Measurements from ENCODE around the gene KNTC1. TPM values are rescaled to one million over a fixed set of nuclear protein-coding genes. Genes with fewer than 3 reads are reported as not detected.
"Not testable (repeated sequence)": the region's sequence is repeated elsewhere in the genome, so short reads cannot be mapped to it uniquely, and the experiment has no call there.

KNTC1 gene
- total RNA-seq, 1 donor from 2014 or later: 61.2 TPM

DNA sequence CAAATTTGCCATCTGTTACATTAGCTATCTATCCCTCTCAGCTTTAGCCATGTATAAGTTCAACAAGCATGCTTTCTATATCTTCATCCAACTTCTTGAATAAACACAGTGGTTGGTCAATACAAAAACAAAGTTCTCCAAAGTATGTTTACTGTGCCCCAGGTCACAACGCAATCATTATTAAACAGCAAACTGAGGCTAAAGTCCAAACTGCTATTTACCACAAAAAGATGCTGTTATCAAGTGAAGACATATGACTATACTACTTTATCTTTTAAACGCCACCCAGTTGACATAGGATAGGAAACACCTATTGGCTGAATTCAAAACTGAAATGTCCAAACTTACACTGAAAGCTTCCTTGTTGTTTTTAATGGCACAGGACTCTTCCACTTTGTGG lies 38.0 kb upstream of the KNTC1 start:
- DNase-seq (ENCODE audit: low read depth): no peak
- no peak overlapping the region for H3K4me3 ChIP-seq (ENCODE audit: low read depth, low read length)
- TF ChIP-seq, protein P1, sequence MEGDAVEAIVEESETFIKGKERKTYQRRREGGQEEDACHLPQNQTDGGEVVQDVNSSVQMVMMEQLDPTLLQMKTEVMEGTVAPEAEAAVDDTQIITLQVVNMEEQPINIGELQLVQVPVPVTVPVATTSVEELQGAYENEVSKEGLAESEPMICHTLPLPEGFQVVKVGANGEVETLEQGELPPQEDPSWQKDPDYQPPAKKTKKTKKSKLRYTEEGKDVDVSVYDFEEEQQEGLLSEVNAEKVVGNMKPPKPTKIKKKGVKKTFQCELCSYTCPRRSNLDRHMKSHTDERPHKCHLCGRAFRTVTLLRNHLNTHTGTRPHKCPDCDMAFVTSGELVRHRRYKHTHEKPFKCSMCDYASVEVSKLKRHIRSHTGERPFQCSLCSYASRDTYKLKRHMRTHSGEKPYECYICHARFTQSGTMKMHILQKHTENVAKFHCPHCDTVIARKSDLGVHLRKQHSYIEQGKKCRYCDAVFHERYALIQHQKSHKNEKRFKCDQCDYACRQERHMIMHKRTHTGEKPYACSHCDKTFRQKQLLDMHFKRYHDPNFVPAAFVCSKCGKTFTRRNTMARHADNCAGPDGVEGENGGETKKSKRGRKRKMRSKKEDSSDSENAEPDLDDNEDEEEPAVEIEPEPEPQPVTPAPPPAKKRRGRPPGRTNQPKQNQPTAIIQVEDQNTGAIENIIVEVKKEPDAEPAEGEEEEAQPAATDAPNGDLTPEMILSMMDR (conservative IDR thresholded peaks at IDR 0.05; ENCODE audit: low read depth, low read length): no peak

DNA sequence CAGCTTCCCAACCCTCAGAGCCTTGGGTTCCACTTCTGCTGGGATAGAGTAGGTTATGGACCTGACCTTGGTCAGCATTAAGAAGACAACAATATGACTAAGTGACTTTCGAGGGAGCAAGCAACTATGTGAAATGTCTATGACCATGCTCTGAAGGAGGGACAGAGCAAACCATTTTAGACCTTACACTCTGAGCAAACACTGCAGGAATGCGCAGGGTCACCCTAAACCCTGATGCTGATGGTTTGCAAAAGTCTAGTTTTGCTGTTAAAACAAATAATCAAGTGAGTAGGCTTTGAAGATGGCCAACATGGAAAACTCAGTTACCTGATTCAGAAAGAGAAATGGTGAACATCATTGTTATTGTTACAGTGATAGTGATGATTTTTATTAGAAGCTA lies 35.1 kb upstream of the KNTC1 start:
- TF ChIP-seq, protein P1 (conservative IDR thresholded peaks at IDR 0.05; ENCODE audit: low read depth, low read length): no peak
- no peak overlapping the region for H3K4me3 ChIP-seq (ENCODE audit: low read depth, low read length)
- no peak for DNase-seq (ENCODE audit: low read depth)

DNA sequence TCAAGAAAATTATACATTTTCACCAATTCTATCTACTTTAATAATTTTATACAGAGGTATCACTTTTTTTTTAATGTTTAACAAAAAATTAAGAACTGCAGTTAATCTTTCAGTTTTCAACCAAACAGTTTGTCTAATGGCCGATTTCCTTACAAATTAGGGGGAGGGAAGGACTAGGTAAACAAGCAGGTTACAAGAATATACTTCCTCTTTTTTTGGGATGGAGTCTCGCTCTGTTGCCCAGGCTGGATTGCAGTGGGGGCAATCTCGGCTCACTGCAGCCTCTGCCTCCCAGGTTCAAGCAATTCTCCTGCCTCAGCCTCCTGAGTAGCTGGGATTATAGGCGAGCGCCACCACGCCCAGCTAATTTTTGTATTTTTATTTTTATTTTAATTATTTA lies 33.8 kb upstream of the KNTC1 start:
- not testable (repeated sequence) for DNase-seq (ENCODE audit: low read depth); H3K4me3 ChIP-seq (ENCODE audit: low read depth, low read length)

DNA sequence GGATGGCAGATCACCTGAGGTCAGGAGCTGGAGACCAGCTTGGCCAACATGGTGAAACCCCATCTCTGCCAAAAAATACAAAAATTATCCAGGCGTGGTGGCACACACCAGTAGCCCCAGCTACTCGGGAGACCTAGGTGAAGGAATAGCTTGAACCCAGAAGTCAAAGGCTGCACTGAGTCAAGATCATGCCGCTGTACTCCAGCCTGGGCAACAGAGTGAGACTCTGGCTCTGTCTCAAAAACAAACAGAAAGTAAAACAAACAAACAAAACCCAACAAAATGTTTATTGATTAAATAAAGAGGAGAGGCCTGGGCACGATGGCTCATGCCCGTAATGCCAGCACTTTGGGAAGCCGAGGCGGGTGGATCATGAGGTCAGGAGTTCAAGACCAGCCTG lies 31.8 kb upstream of the KNTC1 start:
- H3K4me3 ChIP-seq (ENCODE audit: low read depth, low read length): no peak overlapping the region
- DNase-seq (ENCODE audit: low read depth): no peak
- TF ChIP-seq, protein P1 (conservative IDR thresholded peaks at IDR 0.05; ENCODE audit: low read depth, low read length): no peak

DNA sequence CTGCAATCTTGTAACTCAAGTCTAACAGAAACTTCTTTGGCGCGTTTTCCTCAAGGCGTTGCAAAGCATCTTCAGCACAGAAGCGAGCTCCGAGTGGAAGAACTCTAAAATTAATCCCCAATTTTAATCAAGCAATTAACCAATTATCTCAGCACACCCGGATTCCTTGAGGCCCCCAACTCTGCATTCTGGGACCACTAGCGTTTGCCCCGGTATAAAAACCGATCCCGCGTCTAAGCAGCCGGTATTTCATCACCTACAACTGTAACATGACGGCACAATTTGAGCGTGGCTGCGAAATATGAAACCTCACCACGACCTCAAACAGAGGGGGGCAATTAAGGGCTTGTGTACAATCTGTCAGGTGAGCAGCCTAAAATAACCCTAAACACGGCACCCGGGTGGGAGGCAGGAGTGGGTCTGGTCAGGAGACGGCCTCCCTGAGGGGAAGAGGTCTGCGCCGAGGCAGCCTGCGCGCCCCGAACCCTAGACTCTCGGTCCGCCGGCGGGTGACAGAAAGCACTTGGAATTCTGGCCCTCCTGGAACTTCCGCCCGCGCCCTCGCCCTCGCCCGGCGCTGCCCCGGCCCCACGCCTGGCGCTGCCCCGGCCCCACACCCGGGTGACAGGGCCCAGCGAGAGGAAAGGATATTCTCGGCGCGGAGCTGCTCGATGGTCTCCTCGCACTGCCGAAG lies 26.9 kb upstream of the KNTC1 start:
- H3K4me3 ChIP-seq (ENCODE audit: low read depth, low read length): peak overlapping the region; percentile 91
- DNase-seq (ENCODE audit: low read depth): no peak
- TF ChIP-seq, protein P1 (conservative IDR thresholded peaks at IDR 0.05; ENCODE audit: low read depth, low read length): no peak

DNA sequence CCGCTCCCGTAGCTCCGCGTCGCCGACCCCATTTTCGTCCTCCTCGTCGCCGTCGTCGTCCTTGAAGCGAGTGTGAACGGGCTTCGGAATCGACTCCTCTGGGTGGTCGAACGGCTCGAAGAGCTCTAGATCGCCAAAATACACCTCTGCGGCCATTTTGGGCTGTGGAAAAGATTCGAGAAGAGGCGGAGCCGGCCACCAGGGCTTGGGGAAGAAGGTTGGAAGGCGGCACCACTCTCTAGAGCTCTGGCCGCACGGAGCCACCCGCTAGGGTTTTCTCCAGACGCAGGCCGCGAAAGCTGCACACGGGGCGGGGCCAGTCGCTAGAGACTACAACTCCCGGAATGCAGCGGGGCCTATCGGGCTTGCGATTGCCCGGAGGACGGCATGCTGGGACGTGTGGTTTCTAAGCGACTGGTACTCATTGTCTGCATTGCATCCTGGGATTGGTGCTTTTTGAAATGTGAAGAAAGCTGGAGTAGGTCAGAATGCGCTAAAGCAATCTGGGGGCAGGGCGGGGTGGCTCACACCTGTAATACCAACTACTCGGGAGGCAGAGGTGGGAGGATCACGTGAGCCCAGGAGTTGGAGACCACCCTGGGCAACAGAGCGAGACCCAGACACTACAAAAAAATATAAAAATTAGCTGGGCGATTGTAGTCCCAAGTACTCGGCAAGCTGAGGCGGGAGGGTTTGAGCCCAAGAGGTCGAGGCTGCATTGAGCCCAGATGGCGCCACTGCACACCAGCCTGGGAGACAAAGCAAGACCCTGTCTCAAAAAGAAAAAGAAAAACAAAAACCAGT lies 26.2 kb upstream of the KNTC1 start, which contains the start of gene ZCCHC8:
ZCCHC8 (minus strand) TSS at position 248 of the 804 bp plus-strand sequence; CDS start at position 156, 92 bp downstream.
- TF ChIP-seq, protein P1 (conservative IDR thresholded peaks at IDR 0.05; ENCODE audit: low read depth, low read length): peak; percentile 10
- peak; percentile 84 for DNase-seq (ENCODE audit: low read depth)

DNA sequence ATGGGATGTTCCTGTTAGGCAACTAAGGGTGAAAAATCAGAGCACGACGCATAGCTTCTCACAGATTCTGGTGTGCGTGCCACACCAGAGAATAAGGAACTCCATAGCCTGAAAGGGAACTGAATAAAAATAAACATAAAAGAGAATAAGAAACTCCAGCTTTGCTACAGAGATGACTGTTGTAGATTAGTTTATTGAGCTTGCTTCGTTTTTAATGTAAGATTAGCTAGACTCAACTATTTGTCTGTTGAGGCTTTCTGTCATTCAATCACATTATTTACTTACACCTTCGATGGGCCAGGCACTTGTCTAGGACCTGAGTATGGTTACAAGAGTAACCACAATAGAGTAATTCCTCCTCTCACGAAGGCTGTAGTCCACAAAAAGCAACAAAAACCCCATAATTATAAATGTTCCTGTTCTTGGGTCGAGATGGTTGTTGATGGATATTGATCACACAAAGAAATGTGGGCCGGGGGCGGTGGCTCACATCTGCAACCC lies 25.5 kb upstream of the KNTC1 start:
- no peak for DNase-seq (ENCODE audit: low read depth)
- TF ChIP-seq, protein P1 (conservative IDR thresholded peaks at IDR 0.05; ENCODE audit: low read depth, low read length): no peak
- peak overlapping the region; percentile 53 for H3K4me3 ChIP-seq (ENCODE audit: low read depth, low read length)

More for the DNA sequence above, 26.2 kb upstream of the KNTC1 start, which contains the start of gene ZCCHC8:
- H3K4me3 ChIP-seq (ENCODE audit: low read depth, low read length): peak within 1 kb of the TSS; percentile 91
